Hematopoietic multipotent progenitor cell (in vitro differentiated cells): ENCODE measurements around the gene HAUS1. TPM values are rescaled to one million over a fixed set of nuclear protein-coding genes. Genes with fewer than 3 reads are reported as not detected.

ENCODE experiments used
- small RNA-seq: library from RNA; depleted of rRNA; stranded (forward); fragments of <200 nt; gene quantifications from one replicate; pipeline ENCODE3, GENCODE V24; 2012
- total RNA-seq: library from RNA; depleted of rRNA; stranded (reverse); fragments of >200 nt; gene quantifications from one replicate; pipeline ENCODE4 v1.2.3, GENCODE V29; 2012

The HAUS1 gene
- total RNA-seq, 1 donor: 17.8 TPM

Small RNAs within 50 kb of the gene (small RNA-seq; reads per million reads assigned to genes)
- gene RNU6-1278P (not detected), gene RNY4P37 (not detected)

Other genes with a start within 250 kb of the HAUS1 start
- gene EPG5, start 137.1 kb upstream of the HAUS1 start, total RNA-seq: 28.3 TPM
- 18.3 TPM for gene PSTPIP2, start 32.1 kb upstream of the HAUS1 start, total RNA-seq
- gene ATP5F1A, start 6.1 kb upstream of the HAUS1 start, total RNA-seq: 722 TPM